HG02981 (cell line): ENCODE results near the gene NXPE2.

Source experiments
- ATAC-seq: cut with Tn5 transposase; IDR thresholded peaks from one replicate; pipeline ENCODE4 v1.9.1; 2021; ENCODE audit warnings: mild to moderate bottlenecking, moderate library complexity; ENCODE audit not compliant: unreplicated experiment

NXPE2 gene

DNA sequence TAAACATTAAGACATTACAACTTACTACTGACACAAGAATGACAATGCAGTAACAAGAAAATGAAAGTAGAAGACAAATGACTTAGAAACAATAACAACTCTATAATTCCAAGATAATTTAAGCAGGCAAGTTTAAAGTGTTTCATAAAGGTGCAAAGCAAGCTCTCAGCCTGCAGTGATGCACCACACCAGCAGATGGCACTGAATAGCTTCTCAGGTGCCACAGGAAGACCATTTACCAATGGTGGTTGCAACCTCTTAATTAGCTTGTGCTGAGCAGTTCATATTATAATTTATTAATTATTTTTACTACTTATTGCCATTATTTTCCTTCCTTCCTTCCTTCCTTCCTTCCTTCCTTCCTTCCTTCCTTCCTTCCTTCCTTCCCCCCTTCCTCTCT is 60.6 kb downstream of the NXPE2 start:
- ATAC-seq = no peak

DNA sequence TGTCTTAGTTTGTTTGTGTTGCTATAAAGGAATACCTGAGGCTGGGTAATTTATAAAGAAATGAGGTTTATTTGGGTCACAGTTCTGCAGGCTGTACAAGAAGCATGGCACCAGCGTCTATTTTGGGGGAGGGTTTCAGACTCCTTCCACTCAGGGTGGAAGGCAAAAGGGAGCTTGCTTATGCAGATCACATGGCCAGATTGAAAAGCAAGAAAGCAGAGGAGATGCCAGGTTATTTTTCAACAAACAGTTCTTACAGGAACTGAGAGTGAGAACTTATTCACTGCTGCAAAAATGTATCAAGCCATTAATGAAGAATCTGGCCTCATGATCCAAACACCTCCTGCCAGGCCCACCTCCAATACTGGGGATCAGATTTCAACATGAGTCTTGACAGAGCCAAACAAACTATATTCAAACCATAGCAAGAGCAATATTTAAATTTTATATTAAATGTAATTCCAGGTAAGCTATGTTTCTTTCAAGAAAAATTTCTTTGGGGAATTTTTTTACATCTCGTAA is 66.9 kb downstream of the NXPE2 start:
- ATAC-seq = no peak

DNA sequence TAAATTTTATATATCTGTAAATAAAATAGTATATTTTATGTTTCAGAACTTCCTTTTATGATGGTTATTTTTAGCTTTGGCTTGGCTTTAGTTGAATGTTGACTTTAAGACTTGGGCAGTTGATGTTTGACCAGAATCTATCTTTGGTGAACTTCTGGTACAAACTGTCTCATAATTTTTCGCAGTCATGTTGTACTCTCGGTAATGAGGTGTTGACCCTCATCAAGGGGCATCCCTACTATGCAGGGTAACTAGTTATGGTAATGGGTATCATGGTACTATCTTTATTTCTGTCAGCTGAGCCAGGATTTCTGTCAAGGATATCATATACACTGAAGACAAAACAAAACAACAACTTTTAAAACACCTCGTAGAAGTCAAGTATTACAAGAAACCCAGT is 67.7 kb downstream of the NXPE2 start:
- ATAC-seq = no peak
